H1 (cell line): Measurements from ENCODE around the gene ANKRD65. TPM values are rescaled to one million over a fixed set of nuclear protein-coding genes. Genes with fewer than 3 reads are reported as not detected.

ENCODE experiments used
- CHD7 ChIP-seq: fragments of 300-600 bp; sonication (generic); IDR thresholded peaks from 2 replicates; pipeline ENCODE4 v1.7.1; 2012; ENCODE audit warnings: low read length, moderate library complexity, mild to moderate bottlenecking, inconsistent platforms; ENCODE audit not compliant: insufficient replicate concordance
- CTCF ChIP-seq, 3 experiments: IDR thresholded peaks; 1 replicate in 2 of 3; 2 replicates in 1 of 3; pipeline versions ENCODE4 v1.5.1 to v1.6.1; 2011; ENCODE audit warnings: low read length in 3 of 3, mild to moderate bottlenecking in 3 of 3, inconsistent platforms in 2 of 3, low read depth in 1 of 3, moderate library complexity in 1 of 3; ENCODE audit not compliant: insufficient read depth in 1 of 3; ENCODE audit errors: control extremely low read depth in 1 of 3
- NRF1 ChIP-seq: IDR thresholded peaks from 2 replicates; pipeline ENCODE4 v1.6.1; 2011; ENCODE audit warnings: mild to moderate bottlenecking, low read depth, low read length, improper control_type of control experiment
- SIX5 ChIP-seq: IDR thresholded peaks from 2 replicates; pipeline ENCODE4 v1.6.1; 2011; ENCODE audit warnings: mild to moderate bottlenecking, low read depth, low read length
- SP2 ChIP-seq: IDR thresholded peaks from 2 replicates; pipeline ENCODE4 v1.6.1; 2012; ENCODE audit warnings: mild to moderate bottlenecking, low read length, inconsistent platforms
- SUZ12 ChIP-seq: fragments of 200-600 bp; sonication (generic); IDR thresholded peaks from 2 replicates; pipeline ENCODE4 v1.6.1; 2012; ENCODE audit warnings: mild to moderate bottlenecking, inconsistent platforms, low read length, moderate library complexity, mixed read lengths
- polyA plus RNA-seq, 7 experiments: library from polyadenylated mRNA; depleted of rRNA in 3 of 7; stranded (reverse) in 5 of 7; unstranded in 2 of 7; fragments of >200 nt in 5 of 7; fragments of 200-250 nt in 2 of 7; gene quantifications; 1 replicate in 5 of 7; 2 replicates in 1 of 7; 4 replicates in 1 of 7; pipeline versions ENCODE4 v1.2.1 to v1.2.3, GENCODE V29; 2011 to 2013; ENCODE audit warnings: missing spikeins in 2 of 7, mixed read lengths in 2 of 7
- total RNA-seq: library from RNA; stranded (reverse); fragmentation: NEBNext Ultra II Directional; extraction: Animal tissue kit (Norgen Biotek cat#: 25700); gene quantifications from 2 replicates; pipeline ENCODE4 v1.2.1, GENCODE V29; 2021
- TF ChIP-seq, protein P1 (sequence below): IDR thresholded peaks from 2 replicates; pipeline ENCODE4 v1.6.1; 2012; ENCODE audit warnings: inconsistent platforms

Gene ANKRD65
- total and polyA plus RNA-seq, 2 of the 8 experiments (the other 6 are each of a cell fraction or from before 2014, with no cell fraction given) = 1.8 to 2.0 TPM

- no peak for TF ChIP-seq CHD7
- TF ChIP-seq SUZ12 = no peak
- TF ChIP-seq, protein P1, sequence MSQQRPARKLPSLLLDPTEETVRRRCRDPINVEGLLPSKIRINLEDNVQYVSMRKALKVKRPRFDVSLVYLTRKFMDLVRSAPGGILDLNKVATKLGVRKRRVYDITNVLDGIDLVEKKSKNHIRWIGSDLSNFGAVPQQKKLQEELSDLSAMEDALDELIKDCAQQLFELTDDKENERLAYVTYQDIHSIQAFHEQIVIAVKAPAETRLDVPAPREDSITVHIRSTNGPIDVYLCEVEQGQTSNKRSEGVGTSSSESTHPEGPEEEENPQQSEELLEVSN = no peak
- TF ChIP-seq SIX5 = no peak
- TF ChIP-seq SP2 = no peak
- TF ChIP-seq CTCF (IDR thresholded peaks at IDR 0.05; ENCODE audit: control extremely low read depth in 1 of 3, insufficient read depth in 1 of 3, low read depth in 1 of 3, low read length in 3 of 3) = no peak
- no peak for TF ChIP-seq NRF1
Measured at GRCh38 chr1:1426496-1427105, 5.5 kb upstream of the ANKRD65 start (continued).
